T1000 (cell line): ENCODE data around the gene TEKT3.

Source experiments
- DNase-seq: peaks from one replicate; lab custom pipeline; 2025; ENCODE audit warnings: mixed read lengths; lab: John Stamatoyannopoulos, UW

TEKT3 gene

GRCh38 chr17:15265131-15265530, 76.3 kb downstream of the TEKT3 start, which contains the start of gene PMP22:
Gene PMP22 (minus strand): TSS chr17:15265326. CDS start chr17:15260727, 4,599 bp downstream.
- DNase-seq = no peak

- no peak for DNase-seq
These were observed 76.9 kb downstream of the TEKT3 start for GRCh38 chr17:15264542-15264941.

- no peak for DNase-seq
These were observed 77.7 kb downstream of the TEKT3 start for GRCh38 chr17:15263680-15264079.

- DNase-seq = peak; percentile 69
These were observed 78.2 kb downstream of the TEKT3 start for GRCh38 chr17:15263206-15263579.

GRCh38 chr17:15262291-15263205, 78.8 kb downstream of the TEKT3 start:
- peak; percentile 69 for DNase-seq

- DNase-seq = no peak
These were observed 79.6 kb downstream of the TEKT3 start for GRCh38 chr17:15261802-15262290.

- no peak for DNase-seq
These were observed 80.1 kb downstream of the TEKT3 start for GRCh38 chr17:15261258-15261801.

GRCh38 chr17:15260376-15261257, 80.8 kb downstream of the TEKT3 start:
- peak; percentile 85 for DNase-seq

GRCh38 chr17:15257796-15258512, 83.4 kb downstream of the TEKT3 start:
- no peak for DNase-seq

- DNase-seq = peak; percentile 67
These were observed 84.1 kb downstream of the TEKT3 start for GRCh38 chr17:15257258-15257788.

- no peak for DNase-seq
These were observed 84.7 kb downstream of the TEKT3 start for GRCh38 chr17:15256689-15257088.

- no peak for DNase-seq
These were observed 85.5 kb downstream of the TEKT3 start for GRCh38 chr17:15255713-15256454.
